Astrocyte (in vitro differentiated cells and primary cell): ENCODE results near the gene ZNF292. TPM values are rescaled to one million over a fixed set of nuclear protein-coding genes. Genes with fewer than 3 reads are reported as not detected.

Experiments used
- DNase-seq: peaks from one replicate; pipeline ENCODE4 v3.0.0-alpha.2; 2010; ENCODE audit warnings: low read depth
- FAIRE-seq: peaks from 2 replicates; lab custom pipeline; 2011; peaks lifted over from hg19 to GRCh38; lab: Jason Lieb, UNC
- H2AFZ ChIP-seq: 2 replicates; pipeline ENCODE4 v1.6.0; 2012; ENCODE audit warnings: low read depth, low read length, inconsistent platforms
- H3K27ac ChIP-seq: 2 replicates; pipeline ENCODE4 v1.5.1; 2011; ENCODE audit warnings: low read depth, low read length, inconsistent platforms
- H3K27me3 ChIP-seq: 2 replicates; pipeline ENCODE4 v1.6.0; 2011; ENCODE audit warnings: low read length, inconsistent platforms; ENCODE audit not compliant: insufficient read depth
- H3K36me3 ChIP-seq: 2 replicates; pipeline ENCODE4 v1.5.1; 2011; ENCODE audit warnings: low read length, inconsistent platforms; ENCODE audit not compliant: insufficient read depth
- H3K4me1 ChIP-seq: 2 replicates; pipeline ENCODE4 v1.5.1; 2011; ENCODE audit warnings: low read length, inconsistent platforms; ENCODE audit not compliant: insufficient read depth
- H3K4me2 ChIP-seq: 2 replicates; pipeline ENCODE4 v1.6.0; 2012; ENCODE audit warnings: low read length, inconsistent platforms
- H3K4me3 ChIP-seq: 2 replicates; pipeline ENCODE4 v1.5.1; 2011; ENCODE audit warnings: low read depth, mild to moderate bottlenecking, low read length, inconsistent platforms; ENCODE audit not compliant: insufficient read depth
- H3K79me2 ChIP-seq: 2 replicates; pipeline ENCODE4 v1.6.0; 2012; ENCODE audit warnings: mild to moderate bottlenecking, low read length, inconsistent platforms; ENCODE audit not compliant: insufficient read depth
- H3K9ac ChIP-seq: 2 replicates; pipeline ENCODE4 v1.6.0; 2012; ENCODE audit warnings: mild to moderate bottlenecking, low read length, inconsistent platforms
- H3K9me3 ChIP-seq: 2 replicates; pipeline ENCODE4 v1.5.1; 2012; ENCODE audit warnings: low read depth, mild to moderate bottlenecking, low read length, inconsistent platforms; ENCODE audit not compliant: insufficient read depth
- H4K20me1 ChIP-seq: 2 replicates; pipeline ENCODE4 v1.6.0; 2012; ENCODE audit warnings: low read length, inconsistent platforms; ENCODE audit not compliant: insufficient read depth
- H3K27ac Mint-ChIP-seq: one replicate; pipeline ENCODE4 v1.8.0; 2021; ENCODE audit warnings: mild to moderate bottlenecking, mixed read lengths; ENCODE audit not compliant: unreplicated experiment
- H3K27me3 Mint-ChIP-seq: one replicate; pipeline ENCODE4 v1.8.0; 2021; ENCODE audit warnings: low read depth, mixed read lengths; ENCODE audit not compliant: unreplicated experiment
- H3K36me3 Mint-ChIP-seq: one replicate; pipeline ENCODE4 v1.8.0; 2021; ENCODE audit warnings: low read depth, mixed read lengths; ENCODE audit not compliant: unreplicated experiment
- H3K4me1 Mint-ChIP-seq: one replicate; pipeline ENCODE4 v1.8.0; 2021; ENCODE audit warnings: low read depth, mixed read lengths; ENCODE audit not compliant: unreplicated experiment
- H3K4me3 Mint-ChIP-seq: one replicate; pipeline ENCODE4 v1.8.0; 2021; ENCODE audit warnings: mild to moderate bottlenecking, moderate library complexity, mixed read lengths; ENCODE audit not compliant: unreplicated experiment
- H3K9me3 Mint-ChIP-seq: one replicate; pipeline ENCODE4 v1.8.0; 2021; ENCODE audit warnings: mild to moderate bottlenecking, mixed read lengths; ENCODE audit not compliant: unreplicated experiment
- CTCF ChIP-seq: IDR thresholded peaks from 2 replicates; pipeline ENCODE4 v1.5.1; 2011; ENCODE audit warnings: low read depth, mild to moderate bottlenecking, inconsistent platforms, low read length, moderate library complexity; ENCODE audit not compliant: insufficient read depth
- EZH2 ChIP-seq: IDR thresholded peaks from 2 replicates; pipeline ENCODE4 v1.6.1; 2012; ENCODE audit warnings: mild to moderate bottlenecking, low read length, inconsistent platforms; ENCODE audit not compliant: insufficient read depth
- total RNA-seq: library from RNA; stranded (reverse); gene quantifications from 2 replicates; pipeline ENCODE4 v1.2.1, GENCODE V29; 2021

The ZNF292 gene
- total RNA-seq, 1 donor from 2014 or later, result 31.5 TPM

GRCh38 chr6:87180105-87180728 is 24.9 kb downstream of the ZNF292 start:
- no peak for DNase-seq
- Histone ChIP-seq H3K36me3 (no peaks in the 10 kb centered on the region), H3K4me1 (no peaks in the 10 kb centered on the region), H3K4me3 (no peak overlapping the region), H3K27ac (no peak overlapping the region), H4K20me1 (peaks cover 80% of the 10 kb centered on the region), H3K4me2 (no peak overlapping the region), H3K9me3 (no peaks in the 10 kb centered on the region), H3K9ac (no peak overlapping the region), H3K27me3 (no peaks in the 10 kb centered on the region), H2AFZ (no peak overlapping the region), H3K79me2 (peaks cover 91% of the 10 kb centered on the region)
- FAIRE-seq, result no peak
- no peak for TF ChIP-seq CTCF
- TF ChIP-seq EZH2, result no peak
- H3K9me3 Mint-ChIP-seq, result no peaks in the 10 kb centered on the region
- no peak overlapping the region for H3K27ac Mint-ChIP-seq
- H3K4me1 Mint-ChIP-seq, result peaks cover 12% of the 10 kb centered on the region
- H3K27me3 Mint-ChIP-seq, result no peaks in the 10 kb centered on the region
- H3K36me3 Mint-ChIP-seq, result peaks cover 12% of the 10 kb centered on the region
- no peak overlapping the region for H3K4me3 Mint-ChIP-seq

- no peak overlapping the region for H3K9ac ChIP-seq
- Mint-ChIP-seq H3K4me1 (peaks cover 9% of the 10 kb centered on the region), H3K27ac (no peak overlapping the region), H3K27me3 (no peaks in the 10 kb centered on the region), H3K4me3 (no peak overlapping the region), H3K36me3 (peaks cover 12% of the 10 kb centered on the region), H3K9me3 (no peaks in the 10 kb centered on the region)
- FAIRE-seq (no peak), DNase-seq (no peak)
- H3K36me3 ChIP-seq, result no peaks in the 10 kb centered on the region
- H3K27ac ChIP-seq, result no peak overlapping the region
- H3K27me3 ChIP-seq, result no peaks in the 10 kb centered on the region
- H3K4me3 ChIP-seq, result no peak overlapping the region
- peaks cover 76% of the 10 kb centered on the region for H4K20me1 ChIP-seq
- H3K9me3 ChIP-seq, result no peaks in the 10 kb centered on the region
- no peak overlapping the region for H2AFZ ChIP-seq
- TF ChIP-seq EZH2, result no peak
- no peak for TF ChIP-seq CTCF
- no peak overlapping the region for H3K4me2 ChIP-seq
- peaks cover 91% of the 10 kb centered on the region for H3K79me2 ChIP-seq
- H3K4me1 ChIP-seq, result no peaks in the 10 kb centered on the region
Measured at GRCh38 chr6:87181903-87182302, 26.5 kb downstream of the ZNF292 start.

GRCh38 chr6:87182321-87182720 is 27.0 kb downstream of the ZNF292 start:
- no peaks in the 10 kb centered on the region for H3K9me3 ChIP-seq
- TF ChIP-seq EZH2 (no peak), CTCF (no peak)
- no peaks in the 10 kb centered on the region for H3K36me3 ChIP-seq
- no peak overlapping the region for H3K4me3 ChIP-seq
- Mint-ChIP-seq H3K36me3 (peaks cover 12% of the 10 kb centered on the region), H3K9me3 (no peaks in the 10 kb centered on the region), H3K4me3 (no peak overlapping the region), H3K27me3 (no peaks in the 10 kb centered on the region), H3K4me1 (peaks cover 9% of the 10 kb centered on the region), H3K27ac (no peak overlapping the region)
- no peaks in the 10 kb centered on the region for H3K4me1 ChIP-seq
- H3K27ac ChIP-seq, result no peak overlapping the region
- no peak overlapping the region for H2AFZ ChIP-seq
- H3K9ac ChIP-seq, result no peak overlapping the region
- DNase-seq (no peak), FAIRE-seq (no peak)
- H4K20me1 ChIP-seq, result peaks cover 74% of the 10 kb centered on the region
- peaks cover 91% of the 10 kb centered on the region for H3K79me2 ChIP-seq
- no peaks in the 10 kb centered on the region for H3K27me3 ChIP-seq
- H3K4me2 ChIP-seq, result no peak overlapping the region
